B cell (primary cell): Measurements from ENCODE around the gene PCDHA11.

Experiments used
- CTCF ChIP-seq: fragments of 200-600 bp; IDR thresholded peaks from one replicate; pipeline ENCODE4 v1.8.0; 2022; ENCODE audit warnings: antibody characterized with exemption, mild to moderate bottlenecking
- EZH2 ChIP-seq: IDR thresholded peaks from 2 replicates; pipeline ENCODE4 v1.6.1; 2012; ENCODE audit warnings: borderline replicate concordance, low read depth, mild to moderate bottlenecking, moderate library complexity, low read length; ENCODE audit not compliant: insufficient read depth, poor library complexity, severe bottlenecking

GRCh38 chr5:140882591-140882899 is 13.8 kb downstream of the PCDHA11 start:
- no peak for TF ChIP-seq CTCF
- no peak for TF ChIP-seq EZH2
